ENCODE data around the gene NPFFR1. TPM values are rescaled to one million over a fixed set of nuclear protein-coding genes. Genes with fewer than 3 reads are reported as not detected.

Gene NPFFR1
- total and polyA plus RNA-seq, 10 of the 15 experiments (the other 5 are each of a cell fraction or from before 2014, with no cell fraction given) = 0.03 TPM; not detected in 9

- Histone ChIP-seq H2AFZ (ENCODE audit: control insufficient read depth, low read depth, low read length) (no peak overlapping the region), H3K4me3 (no peak overlapping the region), H3K9ac (ENCODE audit: control insufficient read depth, insufficient read depth, low read length) (no peak overlapping the region), H3K27ac (ENCODE audit: control insufficient read depth, insufficient read depth) (no peak overlapping the region), H3K4me2 (ENCODE audit: control insufficient read depth, insufficient read depth) (no peak overlapping the region), H3K27me3 (replicated peaks in 1 of 2; ENCODE audit: control insufficient read depth in 2 of 2, insufficient read depth in 2 of 2, low read length in 1 of 2) (no peaks in the 10 kb centered on the region), H3K79me2 (ENCODE audit: control insufficient read depth, insufficient read depth, low read length) (no peaks in the 10 kb centered on the region), H3K4me1 (ENCODE audit: control insufficient read depth, insufficient read depth, low read length) (peaks cover 8% of the 10 kb centered on the region), H4K20me1 (ENCODE audit: control insufficient read depth, insufficient read depth) (no peaks in the 10 kb centered on the region), H3K36me3 (ENCODE audit: control insufficient read depth in 2 of 2, insufficient read depth in 2 of 2, low read length in 1 of 2) (peaks cover 0 to 3% of the 10 kb centered on the region in 2 experiments; a peak in 2 of 4 replicates), H3K9me3 (replicated peaks; ENCODE audit: control insufficient read depth, insufficient read depth, low read length) (no peaks in the 10 kb centered on the region)
- TF ChIP-seq MTA2 (IDR thresholded peaks at IDR 0.05; ENCODE audit: low read depth) (no peak), NFYA (IDR thresholded peaks at IDR 0.05; ENCODE audit: borderline replicate concordance, low read depth, low read length) (no peak), HCFC1 (IDR thresholded peaks at IDR 0.05; ENCODE audit: low read length) (no peak), ZNF592 (IDR thresholded peaks at IDR 0.05) (no peak), CBFB (IDR thresholded peaks at IDR 0.05; ENCODE audit: low read depth) (no peak)
- no TSS peak for BruUV-seq (replicated peaks)
- ChIA-PET SMC1A (ENCODE audit: uncharacterized antibody, unreplicated experiment) (interaction anchor here (1.8 to 2.5 kb wide), 2 partner anchors 12 to 66 kb away, joined by 3 to 6 read pairs; no protein-coding TSS in a partner anchor), POLR2A (no interaction called here), CTCF (interaction anchor here (2.6 kb wide), 1 partner anchor 27 kb away, joined by 18 read pairs; no protein-coding TSS in a partner anchor), RAD21 (ENCODE audit: unreplicated experiment) (no interaction called here)
- no peak for FAIRE-seq
- WGBS (ENCODE audit: insufficient coverage, insufficient replicate concordance, low lambda C conversion rate, missing lambda C conversion rate) = 69% methylated on average over 5 of the region's 5 CpGs
- intact Hi-C loops (cut with micrococcal nuclease; ENCODE audit: unreplicated experiment) = no loop called here
- in situ Hi-C loops (cut with MboI) = no loop called here
- DNase-seq (ENCODE audit: low read depth, low spot score) = no peak
- no peak for ATAC-seq
Measured at GRCh38 chr10:70298393-70298792, 14.6 kb upstream of the NPFFR1 start.
